GM12878 (cell line): ENCODE measurements around the gene PLPPR1. TPM values are rescaled to one million over a fixed set of nuclear protein-coding genes. Genes with fewer than 3 reads are reported as not detected.

ENCODE experiments used
- ATAC-seq: fragments of 200-7000 bp; cut with Tn5 transposase; 3 replicates; pipeline ENCODE4 v1.9.1; 2020; ENCODE audit warnings: mild to moderate bottlenecking, moderate library complexity
- BruUV-seq: library from RNA; stranded (reverse); fragments of 400-500 nt; replicated peaks from 2 replicates; lab custom pipeline; 2021; lab: Mats Ljungman, UMichigan
- CTCF ChIA-PET: fragments of 300-600 bp; sonication (Branson Sonifier 250); formaldehyde crosslinking; extraction: SDS; loops from one replicate; lab custom pipeline; 2021; ENCODE audit warnings: inconsistent platforms; lab: Yijun Ruan, JAX
- POLR2A ChIA-PET: fragments of 350-600 bp; formaldehyde crosslinking; extraction: SDS; loops from one replicate; lab custom pipeline; 2021; ENCODE audit warnings: inconsistent platforms; lab: Charles Lee
- RAD21 ChIA-PET: fragments of 300-600 bp; sonication (Branson Sonifier 250); formaldehyde crosslinking; loops from one replicate; lab custom pipeline; 2023; ENCODE audit warnings: antibody characterized with exemption; ENCODE audit not compliant: unreplicated experiment; lab: Charles Lee
- SMC1A ChIA-PET: fragments of 300-600 bp; sonication (Branson Sonifier 250); formaldehyde crosslinking; loops from one replicate; lab custom pipeline; 2023; ENCODE audit not compliant: unreplicated experiment, uncharacterized antibody; lab: Charles Lee
- DNase-seq: peaks from one replicate; pipeline ENCODE4 v3.0.0-alpha.2; 2011; ENCODE audit warnings: low read depth, low spot score
- FAIRE-seq: peaks from 3 replicates; lab custom pipeline; 2011; peaks lifted over from hg19 to GRCh38; lab: Jason Lieb, UNC
- H2AFZ ChIP-seq: 2 replicates; pipeline ENCODE4 v1.6.0; 2011; ENCODE audit warnings: low read depth, low read length, control low read depth; ENCODE audit not compliant: control insufficient read depth
- H3K27ac ChIP-seq: 2 replicates; pipeline ENCODE4 v1.5.1; 2011; ENCODE audit warnings: control low read depth; ENCODE audit not compliant: control insufficient read depth, insufficient read depth
- H3K27me3 ChIP-seq, 2 experiments: replicated peaks in 1 of 2; 2 replicates each; pipeline versions ENCODE4 v1.6.0 to v1.6.1; 2011; ENCODE audit warnings: low read length in 1 of 2; ENCODE audit not compliant: control insufficient read depth in 2 of 2, insufficient read depth in 2 of 2
- H3K36me3 ChIP-seq, 2 experiments: 2 replicates each; pipeline ENCODE4 v1.5.1; 2011; ENCODE audit warnings: low read length in 1 of 2; ENCODE audit not compliant: control insufficient read depth in 2 of 2, insufficient read depth in 2 of 2
- H3K4me1 ChIP-seq: 2 replicates; pipeline ENCODE4 v1.6.1; 2011; ENCODE audit warnings: mild to moderate bottlenecking, low read length, moderate library complexity, mixed read lengths; ENCODE audit not compliant: control insufficient read depth, insufficient read depth
- H3K4me2 ChIP-seq: 2 replicates; pipeline ENCODE4 v1.6.0; 2011; ENCODE audit warnings: control low read depth; ENCODE audit not compliant: control insufficient read depth, insufficient read depth
- H3K4me3 ChIP-seq: fragments of 200-600 bp; sonication (generic); 2 replicates; pipeline ENCODE4 v1.5.1; 2016
- H3K79me2 ChIP-seq: 2 replicates; pipeline ENCODE4 v1.6.0; 2011; ENCODE audit warnings: low read length; ENCODE audit not compliant: control insufficient read depth, insufficient read depth
- H3K9ac ChIP-seq: 2 replicates; pipeline ENCODE4 v1.8.0; 2011; ENCODE audit warnings: low read length, control low read depth, mixed read lengths; ENCODE audit not compliant: control insufficient read depth, insufficient read depth
- H3K9me3 ChIP-seq: replicated peaks from 3 replicates; pipeline ENCODE4 v1.5.1; 2011; ENCODE audit warnings: mild to moderate bottlenecking, low read length; ENCODE audit not compliant: control insufficient read depth, insufficient read depth
- H4K20me1 ChIP-seq: 2 replicates; pipeline ENCODE4 v1.6.0; 2011; ENCODE audit not compliant: control insufficient read depth, insufficient read depth
- ASH2L ChIP-seq: fragments of 300-600, 200-600 bp; sonication (generic); IDR thresholded peaks from 2 replicates; pipeline ENCODE4 v1.6.1; 2017; ENCODE audit warnings: low read depth, mild to moderate bottlenecking, borderline replicate concordance
- BRCA1 ChIP-seq: IDR thresholded peaks from 2 replicates; pipeline ENCODE4 v1.6.1; 2011; ENCODE audit warnings: low read depth, low read length, improper control_type of control experiment
- CBX3 ChIP-seq: fragments of 200-600 bp; sonication (generic); IDR thresholded peaks from 2 replicates; pipeline ENCODE4 v1.6.1; 2016; ENCODE audit warnings: low read depth, borderline replicate concordance
- EZH2 ChIP-seq: IDR thresholded peaks from 2 replicates; pipeline ENCODE4 v1.6.1; 2012; ENCODE audit warnings: low read depth, mild to moderate bottlenecking, control low read depth, inconsistent platforms, low read length, borderline replicate concordance; ENCODE audit not compliant: control insufficient read depth
- FOXK2 ChIP-seq: fragments of 450-650 bp; IDR thresholded peaks from 2 replicates; pipeline ENCODE4 v1.6.1; 2017; ENCODE audit warnings: mild to moderate bottlenecking, moderate library complexity
- KDM1A ChIP-seq: fragments of 200-600 bp; sonication (generic); IDR thresholded peaks from 2 replicates; pipeline ENCODE4 v1.6.1; 2016; ENCODE audit warnings: borderline replicate concordance
- MYC ChIP-seq: IDR thresholded peaks from 2 replicates; pipeline ENCODE4 v1.6.1; 2011; ENCODE audit warnings: mild to moderate bottlenecking, low read length, moderate library complexity, inconsistent platforms; ENCODE audit not compliant: insufficient read depth, insufficient replicate concordance, insufficient read length, severe bottlenecking
- NFIC ChIP-seq: IDR thresholded peaks from 2 replicates; pipeline ENCODE4 v1.6.1; 2012; ENCODE audit warnings: low read depth, mild to moderate bottlenecking, inconsistent platforms, low read length, moderate library complexity
- NFXL1 ChIP-seq: fragments of 450-650 bp; IDR thresholded peaks from 2 replicates; pipeline ENCODE4 v1.6.1; 2017; ENCODE audit warnings: antibody characterized with exemption, mild to moderate bottlenecking, borderline replicate concordance
- NFYB ChIP-seq: IDR thresholded peaks from 2 replicates; pipeline ENCODE4 v1.6.1; 2011; ENCODE audit warnings: low read depth, mild to moderate bottlenecking, low read length, improper control_type of control experiment, moderate library complexity; ENCODE audit not compliant: insufficient read depth
- NR2C2 ChIP-seq: IDR thresholded peaks from 2 replicates; pipeline ENCODE4 v1.6.1; 2011; ENCODE audit warnings: borderline replicate concordance, low read depth; ENCODE audit not compliant: control insufficient read depth, insufficient read length
- POLR2A ChIP-seq: IDR thresholded peaks from 2 replicates; pipeline ENCODE4 v1.6.1; 2011; ENCODE audit warnings: low read depth, mild to moderate bottlenecking, low read length
- RELB ChIP-seq: fragments of 450-650 bp; IDR thresholded peaks from 2 replicates; pipeline ENCODE4 v1.6.1; 2017; ENCODE audit warnings: low read depth, mild to moderate bottlenecking, moderate library complexity
- SUPT20H ChIP-seq: IDR thresholded peaks from 2 replicates; pipeline ENCODE4 v1.6.1; 2011; ENCODE audit warnings: low read depth, mild to moderate bottlenecking, low read length, moderate library complexity, borderline replicate concordance; ENCODE audit not compliant: control insufficient read depth
- TCF12 ChIP-seq: IDR thresholded peaks from 2 replicates; pipeline ENCODE4 v1.6.1; 2011; ENCODE audit warnings: low read depth, mild to moderate bottlenecking, low read length
- ZNF217 ChIP-seq: fragments of 450-650 bp; IDR thresholded peaks from 2 replicates; pipeline ENCODE4 v1.6.1; 2017; ENCODE audit warnings: antibody characterized with exemption, mild to moderate bottlenecking
- WGBS: methylation state at CpG from one replicate; pipeline ENCODE4 v1.1.6; 2016; ENCODE audit warnings: low lambda C conversion rate; ENCODE audit not compliant: insufficient replicate concordance, insufficient coverage; ENCODE audit errors: missing lambda C conversion rate; 5-methylcytosine and 5-hydroxymethylcytosine counted together
- in situ Hi-C: fragments of 300-500 bp; cut with MboI; formaldehyde crosslinking; loops from 9 replicates; pipeline ENCODE4 v1.14.3; 2018; ENCODE audit warnings: mixed read lengths
- intact Hi-C: fragments of 100-400 bp; cut with micrococcal nuclease; formaldehyde crosslinking; loops from one replicate; pipeline ENCODE4 v1.14.2; 2022; ENCODE audit not compliant: unreplicated experiment
- polyA plus RNA-seq, 11 experiments: library from polyadenylated mRNA; depleted of rRNA in 4 of 11; unstranded in 6 of 11; stranded (reverse) in 5 of 11; fragments of >200 nt; fragmentation: Nextera tagmentation in 4 of 11; fragmentation: Illumina TruSeq in 1 of 11; extraction: Ambion mirVana in 4 of 11; extraction: Trizol in 1 of 11; gene quantifications; 1 replicate in 1 of 11; 2 replicates in 10 of 11; pipeline versions ENCODE4 v1.2.1 to v1.2.3, GENCODE V29; 2011 to 2016; ENCODE audit warnings: inconsistent platforms in 2 of 11, missing spikeins in 2 of 11, low read depth in 1 of 11
- total RNA-seq, 4 experiments: library from RNA; depleted of rRNA in 3 of 4; stranded (reverse); fragments of >200 nt in 3 of 4; fragmentation: Illumina TruSeq in 1 of 4; extraction: Trizol in 1 of 4; gene quantifications; 2 replicates each; pipeline versions ENCODE4 v1.2.1 to v1.2.3, GENCODE V29; 2013 to 2021
- TF ChIP-seq, protein P1 (sequence below): IDR thresholded peaks from 2 replicates; pipeline ENCODE4 v1.6.1; 2011; ENCODE audit warnings: borderline replicate concordance, low read depth, mild to moderate bottlenecking, moderate library complexity, mixed read lengths, low read length; ENCODE audit not compliant: insufficient read depth; ENCODE audit errors: extremely low read length

The PLPPR1 gene
- total and polyA plus RNA-seq, 10 of the 15 experiments (the other 5 are each of a cell fraction or from before 2014, with no cell fraction given): 0.69 TPM; not detected in 9

GRCh38 chr9:101032426-101032825, 3.9 kb downstream of the PLPPR1 start:
- in situ Hi-C loops: no loop called here
- Histone ChIP-seq H3K4me1 (no peaks in the 10 kb centered on the region), H2AFZ (no peak overlapping the region), H3K36me3 (no peaks in the 10 kb centered on the region), H3K9ac (no peak overlapping the region), H3K4me3 (no peak overlapping the region), H4K20me1 (no peaks in the 10 kb centered on the region), H3K27ac (no peak overlapping the region), H3K79me2 (no peaks in the 10 kb centered on the region), H3K27me3 (peaks cover 6 to 7% of the 10 kb centered on the region in 2 experiments; a peak in 3 of 4 replicates), H3K4me2 (no peak overlapping the region), H3K9me3 (no peaks in the 10 kb centered on the region)
- no peak for DNase-seq
- TF ChIP-seq NFYB: no peak
- no peak for TF ChIP-seq SUPT20H
- TF ChIP-seq TCF12: no peak
- TF ChIP-seq EZH2: no peak
- POLR2A ChIA-PET: no interaction called here
- RAD21 ChIA-PET: no interaction called here
- FAIRE-seq: no peak
- BruUV-seq: no TSS peak
- CTCF ChIA-PET: no interaction called here
- SMC1A ChIA-PET: no interaction called here
- no peak for ATAC-seq
- intact Hi-C loops: no loop called here
- 0% methylated on average over 1 of the region's 1 CpG for WGBS

- ChIA-PET SMC1A (no interaction called here), POLR2A (no interaction called here), CTCF (interaction anchor here (0.6 to 0.7 kb wide), 2 partner anchors 10 to 174 kb away, joined by 3 read pairs; no protein-coding TSS in a partner anchor), RAD21 (no interaction called here)
- no peaks in the 10 kb centered on the region for H3K4me1 ChIP-seq
- H2AFZ ChIP-seq: no peak overlapping the region
- no peak for DNase-seq
- H3K27me3 ChIP-seq: peaks cover 4 to 6% of the 10 kb centered on the region in 2 experiments; a peak in 3 of 4 replicates
- no peaks in the 10 kb centered on the region for H3K36me3 ChIP-seq
- H3K4me3 ChIP-seq: no peak overlapping the region
- no peak overlapping the region for H3K4me2 ChIP-seq
- H3K79me2 ChIP-seq: no peaks in the 10 kb centered on the region
- no peak for FAIRE-seq
- no peak for ATAC-seq
- WGBS: 0% methylated on average over 2 of the region's 2 CpGs
- no TSS peak for BruUV-seq
- no peak overlapping the region for H3K9ac ChIP-seq
- in situ Hi-C loops: no loop called here
- no peaks in the 10 kb centered on the region for H4K20me1 ChIP-seq
- H3K9me3 ChIP-seq: no peaks in the 10 kb centered on the region
- intact Hi-C loops: no loop called here
- no peak overlapping the region for H3K27ac ChIP-seq
- TF ChIP-seq CBX3 (no peak), ZNF217 (no peak), FOXK2 (no peak), MYC (no peak), ASH2L (no peak), NFXL1 (no peak), NFIC (no peak), RELB (no peak), NR2C2 (no peak), BRCA1 (no peak), POLR2A (no peak), KDM1A (no peak)
- TF ChIP-seq, protein P1, sequence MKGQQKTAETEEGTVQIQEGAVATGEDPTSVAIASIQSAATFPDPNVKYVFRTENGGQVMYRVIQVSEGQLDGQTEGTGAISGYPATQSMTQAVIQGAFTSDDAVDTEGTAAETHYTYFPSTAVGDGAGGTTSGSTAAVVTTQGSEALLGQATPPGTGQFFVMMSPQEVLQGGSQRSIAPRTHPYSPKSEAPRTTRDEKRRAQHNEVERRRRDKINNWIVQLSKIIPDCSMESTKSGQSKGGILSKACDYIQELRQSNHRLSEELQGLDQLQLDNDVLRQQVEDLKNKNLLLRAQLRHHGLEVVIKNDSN: no peak
Observed at GRCh38 chr9:101034222-101034621, 5.7 kb downstream of the PLPPR1 start.
